HepG2 (cell line): ENCODE results near the gene TNRC18. TPM values are rescaled to one million over a fixed set of nuclear protein-coding genes. Genes with fewer than 3 reads are reported as not detected.

ENCODE experiments used
- ATF1 ChIP-seq: IDR thresholded peaks from 2 replicates; pipeline ENCODE4 v1.6.1; 2016; ENCODE audit warnings: mild to moderate bottlenecking, control low read depth
- MZF1 ChIP-seq: sonication (generic); formaldehyde crosslinking; IDR thresholded peaks from 2 replicates; pipeline ENCODE4 v1.8.1; 2023; ENCODE audit warnings: mild to moderate bottlenecking, missing genetic modification reagents, borderline replicate concordance
- SAFB2 ChIP-seq: sonication (generic); formaldehyde crosslinking; IDR thresholded peaks from 2 replicates; pipeline ENCODE4 v1.5.1; 2020; ENCODE audit warnings: missing genetic modification reagents, low read depth, mild to moderate bottlenecking, borderline replicate concordance
- SIX4 ChIP-seq: sonication (generic); formaldehyde crosslinking; IDR thresholded peaks from 2 replicates; pipeline ENCODE4 v1.4.0; 2020; ENCODE audit warnings: missing genetic modification reagents
- SP140L ChIP-seq: sonication (generic); formaldehyde crosslinking; IDR thresholded peaks from 2 replicates; pipeline ENCODE4 v1.4.0; 2020; ENCODE audit warnings: missing genetic modification reagents, borderline replicate concordance
- ZNF274 ChIP-seq: sonication (generic); formaldehyde crosslinking; IDR thresholded peaks from 2 replicates; pipeline ENCODE4 v1.5.1; 2020; ENCODE audit warnings: mild to moderate bottlenecking, missing genetic modification reagents
- polyA plus RNA-seq, 8 experiments: library from polyadenylated mRNA; depleted of rRNA in 3 of 8; stranded (reverse) in 7 of 8; unstranded in 1 of 8; fragments of >200 nt; fragmentation: Illumina TruSeq in 4 of 8; extraction: Trizol in 4 of 8; gene quantifications; 2 replicates each; pipeline versions ENCODE4 v1.2.1 to v1.2.3, GENCODE V29; 2011 to 2016; ENCODE audit warnings: low read depth in 4 of 8, missing spikeins in 1 of 8, mixed read lengths in 1 of 8; ENCODE audit not compliant: insufficient read depth in 1 of 8
- total RNA-seq, 5 experiments: library from RNA; depleted of rRNA; stranded (reverse); fragments of >200 nt; fragmentation: Illumina TruSeq; extraction: Trizol; gene quantifications; 2 replicates each; pipeline ENCODE4 v1.2.3, GENCODE V29; 2016; ENCODE audit warnings: low read depth in 1 of 5
- TF ChIP-seq, protein P1 (sequence below): sonication (generic); formaldehyde crosslinking; IDR thresholded peaks from 2 replicates; pipeline ENCODE4 v1.4.0; 2020; ENCODE audit warnings: missing genetic modification reagents
- TF ChIP-seq, protein P2 (sequence below): sonication (generic); formaldehyde crosslinking; IDR thresholded peaks from 2 replicates; pipeline ENCODE4 v1.4.0; 2020; ENCODE audit warnings: missing genetic modification reagents, borderline replicate concordance
- TF ChIP-seq, protein P3 (sequence below): sonication (generic); formaldehyde crosslinking; IDR thresholded peaks from 2 replicates; pipeline ENCODE4 v1.4.0; 2020; ENCODE audit warnings: missing genetic modification reagents
- TF ChIP-seq, protein P4 (sequence below): sonication (generic); formaldehyde crosslinking; IDR thresholded peaks from 2 replicates; pipeline ENCODE4 v1.4.0; 2020; ENCODE audit warnings: missing genetic modification reagents, mild to moderate bottlenecking, borderline replicate concordance
- TF ChIP-seq, protein P5 (sequence below): sonication (generic); formaldehyde crosslinking; conservative IDR thresholded peaks from 2 replicates; pipeline ENCODE4 v1.5.0; 2020; ENCODE audit warnings: missing genetic modification reagents
- TF ChIP-seq, protein P6 (sequence below): sonication (generic); formaldehyde crosslinking; IDR thresholded peaks from 2 replicates; pipeline ENCODE4 v1.8.0; 2022; ENCODE audit warnings: missing genetic modification reagents, low read depth, mild to moderate bottlenecking, borderline replicate concordance

TNRC18 gene
- total and polyA plus RNA-seq, 2 of the 13 experiments (the other 11 are each of a cell fraction or from before 2014, with no cell fraction given), result 11.7 to 17.4 TPM

DNA sequence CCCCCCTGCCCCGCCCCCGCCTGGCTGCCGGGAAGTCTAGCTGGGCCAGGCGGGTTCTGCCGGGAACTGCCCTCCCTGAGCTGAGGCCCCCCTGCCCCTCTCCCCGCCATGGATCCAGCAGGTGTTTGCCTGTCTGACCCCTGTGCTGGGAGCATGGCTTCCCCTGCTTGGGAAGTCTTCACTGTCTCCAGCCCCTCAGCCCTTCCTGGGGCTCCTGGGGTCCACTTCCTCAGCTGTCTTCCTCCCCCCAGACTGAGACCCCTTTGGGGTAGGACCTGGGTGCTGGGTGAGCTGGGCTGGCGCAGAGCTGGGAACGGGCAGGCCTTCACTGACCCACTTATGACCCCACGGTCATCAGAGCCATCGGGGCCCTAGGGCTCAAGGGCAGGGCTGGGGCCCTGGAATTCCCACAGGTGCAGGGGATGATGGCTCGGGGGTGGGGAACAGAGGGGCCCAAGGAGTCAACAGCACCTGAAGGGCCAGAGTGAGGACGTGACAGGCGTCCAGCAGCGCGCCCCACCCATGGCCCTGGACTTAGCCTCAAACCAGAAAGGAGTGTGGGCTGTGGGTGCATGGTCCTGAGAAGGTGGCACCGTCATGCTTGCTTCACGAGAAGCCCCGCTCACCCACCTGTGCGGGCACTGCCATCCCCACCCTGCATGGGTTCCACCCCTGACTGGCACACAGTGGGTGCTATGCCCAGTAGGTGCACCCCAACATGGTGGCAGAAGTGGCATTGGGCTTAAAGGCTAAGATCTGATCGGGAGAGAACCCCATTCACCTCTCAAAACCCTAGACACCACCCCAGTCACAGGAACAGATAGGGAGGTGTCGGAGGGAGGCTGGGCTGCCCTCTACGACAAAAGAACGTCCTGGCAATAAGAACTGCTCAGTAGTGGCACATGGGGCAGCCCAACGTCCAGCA lies 16.2 kb upstream of the TNRC18 start (continued):
- TF ChIP-seq, protein P1, sequence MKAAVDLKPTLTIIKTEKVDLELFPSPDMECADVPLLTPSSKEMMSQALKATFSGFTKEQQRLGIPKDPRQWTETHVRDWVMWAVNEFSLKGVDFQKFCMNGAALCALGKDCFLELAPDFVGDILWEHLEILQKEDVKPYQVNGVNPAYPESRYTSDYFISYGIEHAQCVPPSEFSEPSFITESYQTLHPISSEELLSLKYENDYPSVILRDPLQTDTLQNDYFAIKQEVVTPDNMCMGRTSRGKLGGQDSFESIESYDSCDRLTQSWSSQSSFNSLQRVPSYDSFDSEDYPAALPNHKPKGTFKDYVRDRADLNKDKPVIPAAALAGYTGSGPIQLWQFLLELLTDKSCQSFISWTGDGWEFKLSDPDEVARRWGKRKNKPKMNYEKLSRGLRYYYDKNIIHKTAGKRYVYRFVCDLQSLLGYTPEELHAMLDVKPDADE (CRISPR knock-in tag), result no peak
- TF ChIP-seq SP140L (CRISPR knock-in tag), result no peak
- no peak for TF ChIP-seq ZNF274 (CRISPR knock-in tag)
- no peak for TF ChIP-seq MZF1 (CRISPR knock-in tag)
- TF ChIP-seq, protein P2, sequence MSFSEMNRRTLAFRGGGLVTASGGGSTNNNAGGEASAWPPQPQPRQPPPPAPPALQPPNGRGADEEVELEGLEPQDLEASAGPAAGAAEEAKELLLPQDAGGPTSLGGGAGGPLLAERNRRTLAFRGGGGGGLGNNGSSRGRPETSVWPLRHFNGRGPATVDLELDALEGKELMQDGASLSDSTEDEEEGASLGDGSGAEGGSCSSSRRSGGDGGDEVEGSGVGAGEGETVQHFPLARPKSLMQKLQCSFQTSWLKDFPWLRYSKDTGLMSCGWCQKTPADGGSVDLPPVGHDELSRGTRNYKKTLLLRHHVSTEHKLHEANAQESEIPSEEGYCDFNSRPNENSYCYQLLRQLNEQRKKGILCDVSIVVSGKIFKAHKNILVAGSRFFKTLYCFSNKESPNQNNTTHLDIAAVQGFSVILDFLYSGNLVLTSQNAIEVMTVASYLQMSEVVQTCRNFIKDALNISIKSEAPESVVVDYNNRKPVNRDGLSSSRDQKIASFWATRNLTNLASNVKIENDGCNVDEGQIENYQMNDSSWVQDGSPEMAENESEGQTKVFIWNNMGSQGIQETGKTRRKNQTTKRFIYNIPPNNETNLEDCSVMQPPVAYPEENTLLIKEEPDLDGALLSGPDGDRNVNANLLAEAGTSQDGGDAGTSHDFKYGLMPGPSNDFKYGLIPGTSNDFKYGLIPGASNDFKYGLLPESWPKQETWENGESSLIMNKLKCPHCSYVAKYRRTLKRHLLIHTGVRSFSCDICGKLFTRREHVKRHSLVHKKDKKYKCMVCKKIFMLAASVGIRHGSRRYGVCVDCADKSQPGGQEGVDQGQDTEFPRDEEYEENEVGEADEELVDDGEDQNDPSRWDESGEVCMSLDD, result no peak
- TF ChIP-seq, protein P3, sequence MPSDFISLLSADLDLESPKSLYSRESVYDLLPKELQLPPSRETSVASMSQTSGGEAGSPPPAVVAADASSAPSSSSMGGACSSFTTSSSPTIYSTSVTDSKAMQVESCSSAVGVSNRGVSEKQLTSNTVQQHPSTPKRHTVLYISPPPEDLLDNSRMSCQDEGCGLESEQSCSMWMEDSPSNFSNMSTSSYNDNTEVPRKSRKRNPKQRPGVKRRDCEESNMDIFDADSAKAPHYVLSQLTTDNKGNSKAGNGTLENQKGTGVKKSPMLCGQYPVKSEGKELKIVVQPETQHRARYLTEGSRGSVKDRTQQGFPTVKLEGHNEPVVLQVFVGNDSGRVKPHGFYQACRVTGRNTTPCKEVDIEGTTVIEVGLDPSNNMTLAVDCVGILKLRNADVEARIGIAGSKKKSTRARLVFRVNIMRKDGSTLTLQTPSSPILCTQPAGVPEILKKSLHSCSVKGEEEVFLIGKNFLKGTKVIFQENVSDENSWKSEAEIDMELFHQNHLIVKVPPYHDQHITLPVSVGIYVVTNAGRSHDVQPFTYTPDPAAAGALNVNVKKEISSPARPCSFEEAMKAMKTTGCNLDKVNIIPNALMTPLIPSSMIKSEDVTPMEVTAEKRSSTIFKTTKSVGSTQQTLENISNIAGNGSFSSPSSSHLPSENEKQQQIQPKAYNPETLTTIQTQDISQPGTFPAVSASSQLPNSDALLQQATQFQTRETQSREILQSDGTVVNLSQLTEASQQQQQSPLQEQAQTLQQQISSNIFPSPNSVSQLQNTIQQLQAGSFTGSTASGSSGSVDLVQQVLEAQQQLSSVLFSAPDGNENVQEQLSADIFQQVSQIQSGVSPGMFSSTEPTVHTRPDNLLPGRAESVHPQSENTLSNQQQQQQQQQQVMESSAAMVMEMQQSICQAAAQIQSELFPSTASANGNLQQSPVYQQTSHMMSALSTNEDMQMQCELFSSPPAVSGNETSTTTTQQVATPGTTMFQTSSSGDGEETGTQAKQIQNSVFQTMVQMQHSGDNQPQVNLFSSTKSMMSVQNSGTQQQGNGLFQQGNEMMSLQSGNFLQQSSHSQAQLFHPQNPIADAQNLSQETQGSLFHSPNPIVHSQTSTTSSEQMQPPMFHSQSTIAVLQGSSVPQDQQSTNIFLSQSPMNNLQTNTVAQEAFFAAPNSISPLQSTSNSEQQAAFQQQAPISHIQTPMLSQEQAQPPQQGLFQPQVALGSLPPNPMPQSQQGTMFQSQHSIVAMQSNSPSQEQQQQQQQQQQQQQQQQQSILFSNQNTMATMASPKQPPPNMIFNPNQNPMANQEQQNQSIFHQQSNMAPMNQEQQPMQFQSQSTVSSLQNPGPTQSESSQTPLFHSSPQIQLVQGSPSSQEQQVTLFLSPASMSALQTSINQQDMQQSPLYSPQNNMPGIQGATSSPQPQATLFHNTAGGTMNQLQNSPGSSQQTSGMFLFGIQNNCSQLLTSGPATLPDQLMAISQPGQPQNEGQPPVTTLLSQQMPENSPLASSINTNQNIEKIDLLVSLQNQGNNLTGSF (CRISPR knock-in tag), result no peak
- no peak for TF ChIP-seq ATF1 (CRISPR knock-in tag)
- TF ChIP-seq, protein P4, sequence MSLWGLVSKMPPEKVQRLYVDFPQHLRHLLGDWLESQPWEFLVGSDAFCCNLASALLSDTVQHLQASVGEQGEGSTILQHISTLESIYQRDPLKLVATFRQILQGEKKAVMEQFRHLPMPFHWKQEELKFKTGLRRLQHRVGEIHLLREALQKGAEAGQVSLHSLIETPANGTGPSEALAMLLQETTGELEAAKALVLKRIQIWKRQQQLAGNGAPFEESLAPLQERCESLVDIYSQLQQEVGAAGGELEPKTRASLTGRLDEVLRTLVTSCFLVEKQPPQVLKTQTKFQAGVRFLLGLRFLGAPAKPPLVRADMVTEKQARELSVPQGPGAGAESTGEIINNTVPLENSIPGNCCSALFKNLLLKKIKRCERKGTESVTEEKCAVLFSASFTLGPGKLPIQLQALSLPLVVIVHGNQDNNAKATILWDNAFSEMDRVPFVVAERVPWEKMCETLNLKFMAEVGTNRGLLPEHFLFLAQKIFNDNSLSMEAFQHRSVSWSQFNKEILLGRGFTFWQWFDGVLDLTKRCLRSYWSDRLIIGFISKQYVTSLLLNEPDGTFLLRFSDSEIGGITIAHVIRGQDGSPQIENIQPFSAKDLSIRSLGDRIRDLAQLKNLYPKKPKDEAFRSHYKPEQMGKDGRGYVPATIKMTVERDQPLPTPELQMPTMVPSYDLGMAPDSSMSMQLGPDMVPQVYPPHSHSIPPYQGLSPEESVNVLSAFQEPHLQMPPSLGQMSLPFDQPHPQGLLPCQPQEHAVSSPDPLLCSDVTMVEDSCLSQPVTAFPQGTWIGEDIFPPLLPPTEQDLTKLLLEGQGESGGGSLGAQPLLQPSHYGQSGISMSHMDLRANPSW (CRISPR knock-in tag), result no peak
- TF ChIP-seq, protein P5, sequence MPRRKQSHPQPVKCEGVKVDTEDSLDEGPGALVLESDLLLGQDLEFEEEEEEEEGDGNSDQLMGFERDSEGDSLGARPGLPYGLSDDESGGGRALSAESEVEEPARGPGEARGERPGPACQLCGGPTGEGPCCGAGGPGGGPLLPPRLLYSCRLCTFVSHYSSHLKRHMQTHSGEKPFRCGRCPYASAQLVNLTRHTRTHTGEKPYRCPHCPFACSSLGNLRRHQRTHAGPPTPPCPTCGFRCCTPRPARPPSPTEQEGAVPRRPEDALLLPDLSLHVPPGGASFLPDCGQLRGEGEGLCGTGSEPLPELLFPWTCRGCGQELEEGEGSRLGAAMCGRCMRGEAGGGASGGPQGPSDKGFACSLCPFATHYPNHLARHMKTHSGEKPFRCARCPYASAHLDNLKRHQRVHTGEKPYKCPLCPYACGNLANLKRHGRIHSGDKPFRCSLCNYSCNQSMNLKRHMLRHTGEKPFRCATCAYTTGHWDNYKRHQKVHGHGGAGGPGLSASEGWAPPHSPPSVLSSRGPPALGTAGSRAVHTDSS (CRISPR knock-in tag), result no peak
- no peak for TF ChIP-seq SAFB2
- TF ChIP-seq SIX4 (CRISPR knock-in tag), result no peak
- TF ChIP-seq, protein P6, sequence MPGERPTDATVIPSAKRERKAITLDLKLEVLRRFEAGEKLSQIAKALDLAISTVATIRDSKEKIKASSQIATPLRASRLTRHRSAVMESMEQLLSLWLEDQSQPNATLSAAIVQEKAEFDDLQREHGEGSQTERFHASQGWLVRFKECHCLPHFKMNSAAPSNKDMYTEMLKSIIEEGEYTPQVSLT (CRISPR knock-in tag), result no peak
